Kidney (tissue), 14 donors: ENCODE measurements around the gene TMEM61. TPM values are rescaled to one million over a fixed set of nuclear protein-coding genes. Genes with fewer than 3 reads are reported as not detected.
A peak's percentile ranks its signal among the peaks of the same experiment; 100 is the strongest.

Source experiments
- DNase-seq, 5 donors: peaks; one replicate each; pipeline ENCODE4 v3.0.0-alpha.2; 2013 to 2020
- FAIRE-seq: peaks from 2 replicates; lab custom pipeline; 2012; peaks lifted over from hg19 to GRCh38; lab: Jason Lieb, UNC
- H3K27ac ChIP-seq, 2 donors: one replicate each; pipeline ENCODE4 v1.7.0; 2013; ENCODE audit warnings: low read depth in 2 of 2, low read length in 2 of 2, inconsistent platforms in 1 of 2
- H3K27me3 ChIP-seq: one replicate; pipeline ENCODE4 v1.7.1; 2013; ENCODE audit warnings: low read length, inconsistent platforms; ENCODE audit not compliant: control insufficient read depth, insufficient read depth
- H3K36me3 ChIP-seq, 3 donors: one replicate each; pipeline versions ENCODE4 v1.7.0 to v1.7.1; 2013; ENCODE audit warnings: low read length in 3 of 3, control low read depth in 1 of 3, inconsistent platforms in 1 of 3; ENCODE audit not compliant: insufficient read depth in 3 of 3, control insufficient read depth in 2 of 3
- H3K4me1 ChIP-seq, 3 donors: one replicate each; pipeline versions ENCODE4 v1.7.0 to v1.7.1; 2013; ENCODE audit warnings: low read length in 3 of 3, inconsistent platforms in 1 of 3, low read depth in 1 of 3; ENCODE audit not compliant: control insufficient read depth in 2 of 3, insufficient read depth in 2 of 3
- H3K4me3 ChIP-seq, 3 donors: one replicate each; pipeline versions ENCODE4 v1.7.0 to v1.8.1; 2013; ENCODE audit warnings: low read length in 3 of 3, control low read depth in 1 of 3, inconsistent platforms in 1 of 3
- H3K9ac ChIP-seq, 3 donors: one replicate each; pipeline versions ENCODE4 v1.7.0 to v1.7.1; 2013; ENCODE audit warnings: low read length in 3 of 3, control low read depth in 1 of 3, inconsistent platforms in 1 of 3
- H3K9me3 ChIP-seq, 3 donors: one replicate each; pipeline versions ENCODE4 v1.7.0 to v1.7.1; 2013; ENCODE audit warnings: low read length in 3 of 3, control low read depth in 1 of 3, inconsistent platforms in 1 of 3; ENCODE audit not compliant: control insufficient read depth in 2 of 3, insufficient read depth in 1 of 3
- intact Hi-C: fragments of 100-400 bp; cut with DNase I; formaldehyde crosslinking; loops from one replicate; pipeline ENCODE4 v1.11.1; 2022
- polyA plus RNA-seq: library from polyadenylated mRNA; stranded (reverse); fragments of 350-450 nt; fragmentation: Illumina TruSeq; extraction: RNeasy Lipid Tissue Mini Kit (QIAGEN cat#74804); gene quantifications from one replicate; pipeline ENCODE4 v1.2.3, GENCODE V29; 2014; ENCODE audit warnings: low read depth, low replicate concordance; ENCODE audit not compliant: insufficient read depth
- total RNA-seq: library from RNA; stranded (reverse); fragmentation: NEBNext Ultra II Directional; extraction: Animal tissue kit (Norgen Biotek cat#: 25700); gene quantifications from one replicate; pipeline ENCODE4 v1.2.1, GENCODE V29; 2021
- TF ChIP-seq, protein P1 (sequence below): IDR thresholded peaks from 3 replicates; pipeline ENCODE4 v1.5.1; 2012; ENCODE audit warnings: mild to moderate bottlenecking, moderate library complexity, borderline replicate concordance; ENCODE audit not compliant: insufficient read depth; ENCODE audit errors: extremely low read depth
- donor health status: control.
- donor health status: control.
- donor health status: control.
- donor health status: control.
- donor health status: control.
- donor health status: DM: yes; HTN: yes; CAD: no.
- donor health status: Normal renal cell carcinoma (clear cell type).

The TMEM61 gene
- total and polyA plus RNA-seq, 2 donors from 2014 or later = 7.0 to 42.7 TPM

DNA sequence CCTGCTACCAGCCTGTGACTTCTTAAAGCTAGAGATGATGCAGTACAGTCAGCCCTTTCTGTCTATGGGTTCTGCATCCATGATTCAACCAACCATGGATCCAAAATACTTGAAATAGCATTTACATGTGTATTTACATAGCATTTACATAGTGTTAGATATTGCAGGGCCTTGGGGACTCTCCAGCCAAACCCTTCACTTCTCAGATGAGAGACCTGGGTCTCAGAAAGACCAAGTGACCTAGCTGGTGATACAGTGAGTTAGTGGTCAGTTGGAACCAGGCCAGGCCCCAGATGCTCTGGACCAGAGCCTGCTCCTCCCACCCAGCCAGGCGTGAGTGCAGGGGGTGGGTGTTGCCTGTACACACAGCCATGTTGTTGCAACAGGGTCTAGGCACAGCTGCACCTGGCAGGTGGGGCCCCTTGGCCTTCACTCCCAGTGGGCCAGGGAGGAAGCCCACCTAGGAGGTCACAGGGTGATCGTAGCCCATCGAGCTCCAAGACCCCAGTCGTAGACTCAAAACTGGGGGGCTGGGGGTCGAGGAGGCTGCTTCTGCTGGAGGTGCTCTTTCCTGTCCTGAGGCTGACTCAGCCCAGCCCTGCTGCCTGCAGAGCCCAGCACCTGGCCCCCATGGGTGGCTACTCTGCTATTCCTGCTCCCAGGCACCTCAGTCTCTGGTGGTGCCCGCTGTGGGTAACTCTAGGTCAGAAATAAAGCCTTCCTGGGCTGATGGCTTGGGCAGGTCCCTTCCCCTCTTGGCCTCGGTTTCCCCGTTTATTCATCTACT lies 7.7 kb downstream of the TMEM61 start:
- TF ChIP-seq, protein P1, sequence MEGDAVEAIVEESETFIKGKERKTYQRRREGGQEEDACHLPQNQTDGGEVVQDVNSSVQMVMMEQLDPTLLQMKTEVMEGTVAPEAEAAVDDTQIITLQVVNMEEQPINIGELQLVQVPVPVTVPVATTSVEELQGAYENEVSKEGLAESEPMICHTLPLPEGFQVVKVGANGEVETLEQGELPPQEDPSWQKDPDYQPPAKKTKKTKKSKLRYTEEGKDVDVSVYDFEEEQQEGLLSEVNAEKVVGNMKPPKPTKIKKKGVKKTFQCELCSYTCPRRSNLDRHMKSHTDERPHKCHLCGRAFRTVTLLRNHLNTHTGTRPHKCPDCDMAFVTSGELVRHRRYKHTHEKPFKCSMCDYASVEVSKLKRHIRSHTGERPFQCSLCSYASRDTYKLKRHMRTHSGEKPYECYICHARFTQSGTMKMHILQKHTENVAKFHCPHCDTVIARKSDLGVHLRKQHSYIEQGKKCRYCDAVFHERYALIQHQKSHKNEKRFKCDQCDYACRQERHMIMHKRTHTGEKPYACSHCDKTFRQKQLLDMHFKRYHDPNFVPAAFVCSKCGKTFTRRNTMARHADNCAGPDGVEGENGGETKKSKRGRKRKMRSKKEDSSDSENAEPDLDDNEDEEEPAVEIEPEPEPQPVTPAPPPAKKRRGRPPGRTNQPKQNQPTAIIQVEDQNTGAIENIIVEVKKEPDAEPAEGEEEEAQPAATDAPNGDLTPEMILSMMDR = no peak
- FAIRE-seq (no peak), DNase-seq (peak in 2 of 5 donors; percentile 39 to 64)
- no peaks in the 10 kb centered on the region for H3K27me3 ChIP-seq
- no peak overlapping the region for H3K27ac ChIP-seq
- no peak overlapping the region for H3K9ac ChIP-seq
- H3K9me3 ChIP-seq = no peaks in the 10 kb centered on the region
- H3K4me3 ChIP-seq = no peak overlapping the region
- H3K36me3 ChIP-seq = no peaks in the 10 kb centered on the region
- no peaks in the 10 kb centered on the region for H3K4me1 ChIP-seq
- intact Hi-C loops = no loop called here

DNA sequence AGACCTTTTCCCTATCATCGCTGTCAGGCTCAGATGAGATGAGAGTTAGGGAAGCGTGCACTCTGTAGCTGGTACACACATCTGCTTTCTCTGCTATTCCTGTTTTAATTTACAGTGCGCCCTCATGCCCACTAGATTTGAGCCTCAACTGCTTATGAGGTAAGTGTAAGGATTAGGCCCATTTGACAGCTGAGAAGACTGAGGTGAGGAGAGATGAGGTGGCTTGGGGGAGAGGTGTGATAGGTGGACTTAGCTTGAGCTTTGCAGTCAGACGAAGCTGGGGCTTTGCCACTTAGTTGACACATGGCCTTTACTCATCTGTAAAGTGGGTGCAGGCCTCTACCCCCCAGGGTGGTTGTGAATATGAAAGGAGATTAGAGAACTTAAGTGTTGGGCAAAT lies 8.5 kb downstream of the TMEM61 start:
- FAIRE-seq = no peak
- no peaks in the 10 kb centered on the region for H3K36me3 ChIP-seq
- peak overlapping the region in 1 of 2 donors; percentile 42 for H3K27ac ChIP-seq
- H3K4me3 ChIP-seq = no peak overlapping the region
- no peaks in the 10 kb centered on the region for H3K27me3 ChIP-seq
- intact Hi-C loops = no loop called here
- no peak overlapping the region for H3K9ac ChIP-seq
- DNase-seq = no peak
- H3K4me1 ChIP-seq = no peaks in the 10 kb centered on the region
- TF ChIP-seq, protein P1 = no peak
- no peaks in the 10 kb centered on the region for H3K9me3 ChIP-seq

DNA sequence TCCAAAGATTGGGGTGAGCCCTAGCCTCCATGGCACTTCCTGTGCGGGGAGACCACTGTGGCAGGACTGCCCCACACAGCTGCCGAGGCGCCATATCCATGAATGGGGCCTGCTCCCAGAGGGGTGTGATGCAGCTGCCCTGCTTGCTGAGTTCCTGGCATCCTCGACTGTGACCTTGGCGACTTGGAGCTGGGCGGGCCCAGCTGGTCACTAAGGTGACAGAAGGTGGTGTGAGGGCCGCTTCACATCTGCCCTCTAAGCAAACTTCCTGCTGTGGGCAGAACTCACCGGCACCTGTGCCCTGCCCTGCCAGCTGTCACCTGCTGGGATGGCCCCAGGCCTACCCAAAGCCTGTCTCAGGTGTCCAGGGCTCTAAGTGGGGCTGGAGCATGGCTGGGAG lies 9.0 kb downstream of the TMEM61 start:
- no peak overlapping the region for H3K4me3 ChIP-seq
- DNase-seq = peak in 1 of 5 donors; percentile 81
- intact Hi-C loops = no loop called here
- no peaks in the 10 kb centered on the region for H3K4me1 ChIP-seq
- FAIRE-seq = no peak
- H3K27me3 ChIP-seq = no peaks in the 10 kb centered on the region
- H3K9ac ChIP-seq = no peak overlapping the region
- H3K27ac ChIP-seq = peak overlapping the region in 1 of 2 donors; percentile 42
- TF ChIP-seq, protein P1 = no peak
- no peaks in the 10 kb centered on the region for H3K36me3 ChIP-seq
- no peaks in the 10 kb centered on the region for H3K9me3 ChIP-seq
